Retina (tissue), 1 donor: ENCODE results near the gene HLCS.
"Not testable (repeated sequence)": the region's sequence is repeated elsewhere in the genome, so short reads cannot be mapped to it uniquely, and the experiment has no call there.

Experiments
- DNase-seq: peaks from one replicate; pipeline ENCODE4 v3.0.0-alpha.2; 2016

The HLCS gene

DNA sequence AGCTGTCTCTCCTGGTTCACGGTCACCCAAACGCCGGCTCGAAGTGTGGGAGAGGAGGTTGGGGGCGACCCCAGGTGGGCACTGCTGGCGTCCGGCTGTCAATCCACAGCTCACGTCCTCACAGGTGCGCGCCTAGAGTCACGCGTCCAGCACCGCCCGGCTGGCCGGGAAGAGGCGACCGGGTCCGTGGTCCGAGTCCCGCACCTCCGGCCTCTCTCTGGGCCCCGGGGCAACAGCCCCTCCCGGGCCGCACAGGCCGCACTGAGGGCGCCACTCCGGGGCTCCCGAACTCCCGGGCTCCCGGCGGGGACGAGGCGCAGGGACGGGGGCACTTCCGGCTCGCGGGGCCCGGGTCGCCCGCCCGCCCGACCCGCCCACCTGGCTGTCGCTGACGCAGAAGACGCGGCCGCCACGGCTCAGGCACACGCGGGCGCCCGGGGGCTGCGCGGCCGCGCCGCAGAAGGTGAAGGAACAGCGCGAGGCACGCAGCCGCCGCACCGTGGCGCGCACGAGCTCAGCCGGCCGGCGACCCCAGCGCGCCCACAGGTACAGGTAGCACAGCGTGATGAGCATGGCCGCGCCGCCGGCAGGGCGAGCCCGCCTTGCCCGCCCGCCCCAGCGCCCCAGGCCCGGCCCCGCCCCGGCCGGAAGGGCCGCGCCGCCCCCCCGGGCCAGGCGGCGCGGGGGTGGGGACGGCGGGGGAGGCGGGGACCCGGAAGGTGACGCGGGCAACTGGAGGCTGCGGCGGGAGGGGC, at the start of gene HLCS:
Gene HLCS (minus strand): TSS at position 604 of the 755 bp plus-strand sequence. CDS start 31 bp downstream, at position 573.
- peak; percentile 69 for DNase-seq

DNA sequence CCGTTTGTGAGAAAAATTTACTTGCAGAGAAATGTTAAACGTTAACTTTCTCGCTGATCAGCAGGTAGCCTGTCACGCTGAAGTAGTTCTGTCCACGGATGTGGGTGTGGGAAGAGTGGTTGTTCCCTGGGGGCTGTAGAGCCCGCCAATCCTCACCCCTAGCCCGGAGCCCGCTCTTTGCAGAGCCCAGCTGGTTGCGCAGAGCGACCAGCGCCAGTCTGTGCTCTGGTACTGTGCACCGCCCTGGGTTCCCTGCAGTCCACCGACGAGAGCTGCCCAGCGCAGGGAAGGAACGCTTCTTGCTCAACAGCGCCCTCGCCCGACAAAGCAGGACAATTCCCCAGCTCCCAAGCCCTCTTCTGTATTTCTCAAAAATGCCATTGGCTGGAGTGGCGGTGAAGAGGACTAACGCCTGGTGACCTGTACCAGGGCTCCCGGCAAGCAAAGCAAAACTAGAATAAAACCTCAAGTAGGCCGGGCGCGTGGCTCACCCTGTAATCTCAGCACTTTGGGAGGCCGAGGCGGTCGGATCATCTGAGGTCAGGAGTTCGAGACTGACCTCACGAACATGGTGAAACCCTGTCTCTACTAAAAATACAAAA, 43.4 kb upstream of the HLCS start:
- DNase-seq = peak; percentile 84

DNA sequence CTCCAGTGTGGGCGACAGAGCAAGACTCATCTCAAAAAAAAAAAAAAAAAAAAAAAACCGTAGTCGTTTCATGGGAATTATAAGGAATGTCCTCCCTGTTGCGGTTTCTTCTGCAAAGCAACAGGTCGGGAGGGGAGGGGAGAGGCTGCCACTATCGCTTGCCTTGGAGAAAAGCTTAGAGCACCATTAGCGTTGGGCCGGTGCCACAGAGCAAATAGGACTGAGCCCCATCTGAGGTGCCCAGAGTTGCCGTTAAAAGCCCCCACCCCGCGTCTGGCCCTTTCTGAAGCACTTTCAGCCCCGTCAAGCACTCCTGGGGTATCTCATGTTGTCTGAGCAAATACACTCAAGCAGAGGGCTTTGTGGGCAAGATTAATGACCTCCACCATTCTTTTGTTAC, 42.3 kb upstream of the HLCS start:
- DNase-seq = peak; percentile 32

DNA sequence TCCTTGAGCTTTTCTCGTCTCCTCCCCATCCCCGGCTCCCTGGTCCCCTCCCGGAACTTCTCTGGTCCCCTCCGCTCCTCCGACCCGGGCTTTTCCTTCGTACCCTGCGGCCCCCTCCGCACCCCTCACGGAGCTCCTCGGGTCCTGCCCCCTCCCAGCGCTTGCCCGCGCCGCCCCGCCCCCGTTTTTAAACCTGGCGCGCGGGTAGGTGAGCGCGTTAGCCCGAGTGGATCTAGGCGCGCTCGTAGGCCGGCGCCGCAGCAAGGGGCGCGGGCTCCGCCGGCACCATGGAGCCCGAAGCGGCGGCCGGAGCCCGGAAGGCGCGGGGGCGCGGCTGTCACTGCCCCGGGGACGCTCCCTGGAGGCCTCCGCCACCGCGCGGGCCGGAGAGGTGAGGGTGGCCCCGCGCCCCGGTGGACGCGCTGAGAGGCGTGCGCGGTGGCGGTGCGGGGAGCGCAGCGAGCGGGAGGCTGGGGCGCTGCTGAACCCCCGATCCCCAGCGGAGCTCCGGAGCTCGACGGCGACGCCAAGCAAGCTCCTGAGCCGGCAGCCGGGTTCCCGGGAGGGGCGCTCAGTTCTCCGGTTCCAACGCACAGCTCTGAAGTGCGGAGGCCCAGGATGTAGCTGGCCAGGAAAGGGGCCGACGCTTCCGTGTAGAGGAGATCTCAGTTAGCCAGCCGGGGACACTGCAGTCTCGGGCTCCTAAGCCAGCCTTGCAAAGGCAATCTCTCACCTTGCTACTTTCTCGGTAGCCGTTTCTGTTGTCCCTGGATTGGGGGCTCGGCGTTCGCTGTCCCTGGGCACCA, 40.2 kb upstream of the HLCS start, which contains the start of gene RIPPLY3:
Gene RIPPLY3 (plus strand): TSS at position 217 of the 806 bp plus-strand sequence. CDS start 71 bp downstream, at position 288.
- peak; percentile 70 for DNase-seq

DNA sequence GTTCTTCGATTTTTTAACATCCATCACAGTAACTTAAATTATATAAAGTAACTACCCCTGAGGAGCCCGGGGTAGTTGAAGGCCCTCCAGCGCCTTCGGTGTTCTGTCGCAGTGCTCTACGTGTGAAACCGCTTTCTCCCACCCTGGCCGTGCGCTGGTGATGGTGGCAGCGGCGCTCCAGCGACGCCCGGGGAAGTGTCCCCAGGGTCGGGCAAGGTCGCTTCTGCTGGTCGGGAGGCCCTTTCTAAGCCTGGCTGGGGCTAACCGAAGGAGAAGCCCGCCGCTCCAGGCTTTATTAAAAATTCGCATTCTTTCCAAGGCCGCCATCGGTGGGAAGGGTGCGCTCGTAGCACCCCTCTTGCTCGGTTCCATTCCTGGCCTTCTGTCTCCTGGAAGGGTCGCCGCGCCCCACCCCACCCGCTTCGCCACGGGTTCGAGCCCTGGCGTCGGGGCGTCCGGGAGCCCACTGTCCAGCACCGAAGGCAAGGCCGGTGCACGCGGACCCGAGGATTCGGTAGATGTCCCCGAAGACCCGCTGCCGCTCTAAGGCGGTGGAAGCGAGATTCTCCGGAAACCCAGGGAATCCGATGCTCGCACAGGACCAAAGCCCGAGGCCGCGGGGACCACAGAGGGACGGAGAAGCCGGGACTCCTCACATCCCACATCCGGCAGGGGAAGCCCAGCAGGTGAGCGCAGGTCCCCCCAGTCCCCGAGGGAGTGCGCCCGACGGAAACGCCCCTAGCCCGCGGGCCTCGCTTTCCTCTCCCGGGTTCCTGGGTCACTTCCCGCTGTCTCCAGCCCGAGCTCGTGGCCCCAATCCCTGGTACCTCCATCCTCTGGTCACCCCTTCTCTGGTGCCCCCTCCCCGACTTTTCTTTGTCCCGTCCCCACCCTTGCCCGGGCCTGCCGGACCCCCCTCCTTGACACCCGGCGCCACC, 39.3 kb upstream of the HLCS start:
- DNase-seq = peak; percentile 66

DNA sequence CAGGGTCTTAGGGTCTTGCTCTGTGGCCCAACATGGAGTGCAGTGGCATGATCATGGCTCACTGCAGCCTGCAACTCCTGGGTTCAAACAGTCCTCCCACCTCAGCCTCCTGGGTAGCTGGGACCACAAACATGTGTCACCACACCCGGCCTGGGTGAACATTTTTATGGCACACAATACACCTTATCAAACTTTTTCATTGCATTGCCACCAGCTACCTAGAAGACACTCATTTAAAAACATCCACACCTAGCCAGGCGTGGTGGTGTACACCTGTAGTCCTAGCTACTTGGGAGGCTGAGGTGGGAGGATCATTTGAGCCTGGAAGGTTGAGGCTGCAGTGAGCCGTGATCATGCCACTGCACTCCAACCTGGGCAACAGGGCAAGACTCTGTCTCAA, 37.4 kb upstream of the HLCS start:
- DNase-seq = not testable (repeated sequence)

DNA sequence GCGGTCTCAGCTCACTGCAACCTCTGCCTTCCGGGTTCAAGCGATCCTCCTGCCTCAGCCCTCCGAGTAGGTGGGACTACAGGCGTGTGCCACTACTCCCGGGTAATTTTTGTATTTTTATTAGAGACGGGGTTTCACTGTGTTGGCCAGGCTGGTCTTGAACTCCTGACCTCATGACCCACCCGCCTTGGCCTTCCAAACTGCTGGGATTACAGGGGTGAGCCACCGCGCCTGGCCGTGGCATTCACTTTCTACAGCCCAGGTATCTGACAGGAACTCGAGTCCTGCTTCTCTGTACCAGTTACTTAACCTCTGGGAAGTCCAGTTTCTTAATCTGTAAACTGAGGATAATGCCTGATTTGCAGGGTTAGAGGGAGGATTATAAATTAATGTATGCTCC, 36.4 kb upstream of the HLCS start:
- DNase-seq = not testable (repeated sequence)

DNA sequence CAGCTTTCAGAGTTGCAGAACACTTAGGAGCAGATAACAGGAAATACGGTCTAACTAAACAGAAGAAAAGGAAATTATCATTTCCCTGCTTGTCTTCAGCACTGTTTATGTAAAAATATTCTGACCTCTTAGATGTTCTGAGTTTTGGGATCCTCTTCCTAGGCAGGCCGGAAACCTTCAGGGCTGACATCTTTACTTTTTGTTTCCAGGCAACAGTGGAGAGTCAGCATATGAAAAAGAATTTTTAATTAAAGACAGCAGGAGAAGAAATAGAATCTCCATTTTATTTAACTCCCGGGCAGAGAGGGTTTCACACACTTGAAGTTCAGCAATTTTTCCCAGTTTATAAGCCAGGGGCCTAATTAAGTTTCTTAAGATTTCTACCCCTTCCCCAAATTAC, 35.0 kb upstream of the HLCS start:
- DNase-seq = no peak

DNA sequence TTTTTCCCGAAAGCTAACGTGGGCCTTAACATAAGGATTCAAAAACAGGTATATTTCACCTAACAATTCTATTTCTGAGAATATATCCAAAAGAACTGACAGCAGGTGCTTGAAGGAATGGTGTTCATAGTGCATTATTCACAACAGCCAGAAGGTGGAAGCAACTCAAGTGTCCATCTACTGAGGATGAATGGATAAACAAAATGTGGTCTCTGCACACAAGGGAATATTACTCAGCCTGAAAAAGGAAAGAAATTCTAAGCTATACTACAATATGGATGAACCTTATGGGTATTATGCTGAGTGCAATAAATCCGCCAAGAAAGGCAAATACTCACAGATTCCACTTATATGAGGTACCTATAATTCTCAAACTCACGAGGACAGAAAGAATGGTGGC, 33.9 kb upstream of the HLCS start:
- DNase-seq = no peak

DNA sequence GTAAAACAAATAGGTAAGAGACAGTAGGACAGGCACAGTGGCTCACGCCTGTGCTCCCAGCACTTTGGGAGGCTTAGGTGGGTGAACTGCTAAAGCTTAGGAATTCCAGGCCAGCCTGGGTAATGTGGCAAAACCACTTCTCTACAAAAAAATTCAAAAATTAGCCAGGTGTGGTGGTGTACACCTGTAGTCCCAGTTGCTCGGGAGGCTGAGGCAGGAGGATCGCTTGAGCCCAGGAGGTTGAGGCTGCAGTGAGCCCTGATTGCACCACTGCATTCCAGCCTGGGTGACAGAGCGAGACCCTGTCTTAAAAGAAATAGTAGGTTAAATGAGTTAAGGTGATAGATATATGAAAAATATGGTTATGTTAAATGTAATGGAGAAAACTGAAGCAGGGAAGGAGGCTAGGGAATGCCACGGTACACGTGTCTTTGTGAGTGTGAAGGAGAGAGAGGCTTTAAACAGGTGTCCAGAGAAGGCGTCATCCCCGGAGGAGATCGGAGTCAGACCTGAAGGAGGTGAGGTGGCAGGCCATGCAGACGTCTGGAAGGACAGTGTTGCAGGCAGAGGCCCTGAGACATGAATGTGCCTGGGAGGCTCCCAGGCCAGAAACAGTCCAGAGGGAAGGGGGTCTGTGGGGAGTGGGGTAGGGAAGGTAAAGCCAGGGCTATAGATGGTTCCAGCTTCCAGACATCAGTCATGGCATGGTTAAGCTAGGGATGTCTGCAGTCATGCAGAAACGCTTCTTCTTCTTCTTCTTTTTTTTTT, 32.8 kb upstream of the HLCS start:
- no peak for DNase-seq

DNA sequence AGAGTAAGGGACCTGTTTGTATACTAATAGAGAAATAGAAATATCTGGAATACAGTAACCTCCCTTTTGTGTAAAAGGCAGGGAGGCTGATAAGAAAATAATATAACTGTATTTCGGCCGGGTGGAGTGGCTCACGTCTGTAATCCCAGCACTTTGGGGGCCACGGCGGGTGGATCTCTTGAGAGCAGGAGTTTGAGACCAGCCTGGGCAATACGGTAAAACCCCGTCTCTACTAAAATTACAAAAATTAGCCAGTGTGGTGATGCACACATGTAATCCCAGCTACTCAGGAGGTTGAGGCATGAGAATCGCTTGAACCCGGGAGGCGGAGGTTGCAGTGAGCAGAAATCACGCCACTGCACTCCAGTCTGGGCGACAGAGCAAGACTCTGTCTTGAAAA, 28.8 kb upstream of the HLCS start:
- DNase-seq = not testable (repeated sequence)

DNA sequence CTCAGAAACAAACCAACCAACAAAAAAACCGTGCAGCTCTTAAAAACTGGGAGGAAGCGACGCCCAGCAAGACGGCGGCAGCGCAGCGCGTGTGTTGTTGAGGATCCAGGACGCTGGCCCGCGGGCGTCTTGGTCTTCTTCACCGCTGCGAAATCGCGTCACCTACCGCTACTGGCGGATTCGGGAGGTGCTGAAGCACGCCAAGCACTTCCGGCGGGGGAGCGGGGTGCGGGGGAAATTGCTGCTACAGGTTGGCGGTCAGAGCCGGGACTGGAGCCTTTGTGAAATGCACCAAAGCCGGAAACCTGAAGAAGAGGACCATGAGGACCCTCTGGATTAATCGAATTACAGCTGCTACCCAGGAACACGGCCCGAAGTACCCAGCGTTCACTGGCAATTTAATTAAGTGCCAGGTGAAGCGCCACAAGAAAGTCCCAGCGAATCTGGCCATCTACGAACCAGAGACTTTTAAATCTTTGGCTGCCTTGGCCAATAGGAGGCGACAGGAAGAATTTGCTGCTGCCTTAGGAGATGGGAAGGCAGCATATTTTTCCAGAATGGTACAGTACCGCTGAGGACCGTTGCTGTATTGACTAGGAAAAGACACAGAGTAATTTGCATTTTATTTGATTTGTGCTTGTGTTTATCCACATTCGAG, 28.2 kb upstream of the HLCS start:
- DNase-seq = peak; percentile 55

DNA sequence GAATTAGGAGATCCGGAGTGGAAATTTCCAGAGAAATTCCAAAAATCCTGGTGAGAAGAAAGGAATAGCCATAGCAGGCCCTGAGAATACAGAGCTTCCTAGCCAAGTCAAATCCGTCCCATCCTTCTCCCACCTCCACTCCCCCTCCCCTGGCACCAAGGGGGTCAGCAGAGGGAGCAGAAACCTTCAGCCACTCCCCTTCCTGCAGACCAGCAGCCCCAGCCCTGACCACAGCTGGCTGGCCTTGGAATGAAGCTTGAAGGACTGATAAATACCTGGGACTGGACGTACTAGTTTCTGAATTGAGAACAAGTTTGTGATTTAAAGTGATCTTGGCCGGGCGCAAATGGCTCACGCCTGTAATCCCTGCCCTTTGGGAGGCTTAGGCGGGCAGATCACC, 26.2 kb upstream of the HLCS start:
- DNase-seq = no peak

DNA sequence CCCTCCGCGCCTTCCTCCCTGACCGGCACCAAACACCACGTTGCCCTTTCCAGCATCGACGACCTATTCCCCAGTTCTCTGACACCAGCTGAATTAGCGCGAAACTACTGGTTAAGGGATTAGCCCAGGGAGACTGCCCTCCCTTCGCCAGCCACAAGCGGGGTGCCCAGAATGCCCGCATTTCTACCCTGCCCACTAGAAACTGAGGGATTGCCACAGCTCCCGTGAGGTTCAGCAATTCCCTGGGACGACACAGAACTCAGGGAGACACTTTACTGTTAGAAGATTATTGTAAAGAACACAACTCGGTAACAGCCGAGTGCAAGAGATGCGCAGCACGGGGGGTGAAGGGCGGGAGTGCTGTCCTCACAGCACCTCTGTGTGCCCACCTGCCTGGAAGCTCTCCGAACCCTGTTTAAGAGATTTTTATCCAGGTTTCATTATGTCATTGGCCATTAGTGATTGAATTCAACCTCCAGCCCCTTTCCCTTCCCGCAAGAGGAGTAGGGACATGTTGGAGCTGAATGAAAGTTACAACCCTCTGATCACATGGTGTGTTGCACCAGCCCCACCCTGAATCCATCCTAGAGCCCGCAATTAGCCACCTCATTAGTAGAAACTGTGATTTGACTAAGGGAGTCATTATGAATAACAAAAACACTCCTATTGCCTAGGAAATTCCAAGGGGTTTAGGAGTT, 24.2 kb upstream of the HLCS start:
- no peak for DNase-seq

DNA sequence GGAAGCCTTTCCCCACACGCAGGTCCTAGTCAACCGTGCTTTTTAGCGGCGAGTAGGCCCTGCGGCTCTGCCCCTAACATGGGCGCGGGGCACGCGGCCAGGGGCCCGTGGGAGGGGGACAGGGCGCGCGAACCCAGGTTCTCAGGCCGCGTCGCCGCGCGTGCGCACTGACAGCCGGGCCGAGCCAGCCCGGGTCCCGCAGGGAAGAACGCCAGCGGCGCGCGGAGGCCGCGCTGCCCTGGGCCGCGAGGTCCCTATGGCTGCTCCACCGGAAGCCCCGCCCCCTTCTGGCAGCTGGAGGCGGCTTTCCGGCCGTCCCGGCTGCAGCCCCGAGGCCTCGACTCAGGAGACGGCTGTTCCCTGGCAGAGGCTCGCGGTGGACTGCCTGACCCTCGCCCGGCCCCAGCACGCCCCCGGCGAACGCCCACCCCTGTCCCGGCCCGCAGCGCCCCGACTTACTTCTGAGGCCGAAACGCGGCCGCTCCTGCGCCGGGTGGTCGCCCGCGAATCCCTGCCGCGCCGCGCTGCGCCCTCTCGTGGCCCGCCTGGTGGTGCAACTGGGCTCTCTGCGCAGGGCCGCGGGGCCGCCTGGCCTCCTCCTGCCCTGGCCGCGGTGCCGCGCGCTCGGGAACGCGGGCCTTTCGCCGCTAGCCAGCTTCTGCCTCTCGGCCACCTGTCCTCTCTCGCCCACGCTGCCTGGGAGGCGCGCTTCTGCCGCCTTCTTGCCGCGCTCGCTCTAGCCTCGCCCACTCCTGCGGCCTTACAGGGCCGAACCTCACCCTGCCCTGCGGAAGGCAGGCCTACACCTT, 23.4 kb upstream of the HLCS start:
- DNase-seq = peak; percentile 99

DNA sequence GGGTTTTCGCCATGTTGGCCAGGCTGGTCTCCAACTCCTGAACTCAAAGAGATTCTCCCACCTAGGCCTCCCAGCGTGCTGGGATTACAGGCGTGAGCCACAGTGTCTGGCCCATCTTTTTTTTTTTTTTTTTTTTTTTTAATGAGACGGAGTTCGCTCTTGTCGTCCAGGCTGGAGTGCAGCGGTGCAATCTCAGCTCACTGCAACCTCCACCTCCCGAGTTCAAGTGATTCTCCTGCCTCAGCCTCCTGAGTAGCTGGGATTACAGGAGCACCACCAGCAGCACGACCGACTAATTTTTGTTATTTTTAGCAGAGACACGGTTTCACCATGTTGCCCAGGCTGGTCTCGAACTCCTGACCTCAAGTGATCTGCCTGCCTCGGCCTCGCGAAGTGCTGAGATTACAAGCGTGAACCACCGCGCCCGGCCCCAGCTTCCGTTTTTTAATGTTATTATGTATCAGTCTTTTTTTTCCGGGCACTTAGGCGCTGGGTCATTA, 22.8 kb upstream of the HLCS start:
- not testable (repeated sequence) for DNase-seq

DNA sequence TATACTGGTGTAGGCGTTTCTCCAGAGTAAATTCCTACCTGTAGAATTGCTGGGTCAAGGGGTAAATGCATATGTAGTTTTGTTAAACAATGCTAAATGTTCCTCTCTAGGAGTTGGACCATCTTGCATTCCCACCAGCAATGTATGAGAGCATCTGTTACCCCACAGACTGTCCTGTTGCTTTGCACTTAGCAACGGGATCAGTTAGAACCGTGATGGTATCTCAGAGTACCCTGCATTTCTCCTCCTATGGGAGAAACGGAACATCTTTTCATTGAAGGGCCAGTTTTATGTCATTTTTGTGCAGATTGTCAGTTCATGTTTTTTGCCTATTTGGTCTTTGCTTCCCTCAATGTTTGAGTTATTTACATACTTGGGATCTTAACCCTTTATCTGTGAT, 22.1 kb upstream of the HLCS start:
- no peak for DNase-seq

DNA sequence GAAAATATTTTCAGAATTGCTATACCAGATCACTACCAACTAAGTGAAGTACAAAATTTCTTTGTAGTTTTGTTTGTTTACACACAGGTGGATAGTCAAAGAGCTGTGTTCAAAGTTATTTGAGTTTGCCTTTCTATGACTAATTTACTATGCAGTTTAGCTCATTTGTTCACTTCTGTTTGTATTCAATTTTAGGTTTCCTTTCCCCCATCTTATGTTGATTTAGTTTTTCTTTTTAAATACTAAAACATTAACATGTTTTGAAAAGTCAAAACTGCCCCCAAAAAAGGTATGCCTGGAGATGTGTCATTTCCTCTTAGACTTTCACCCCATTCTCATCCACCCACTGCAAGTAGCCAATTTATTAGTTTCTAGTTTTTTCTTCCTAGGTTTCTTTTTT, 21.4 kb upstream of the HLCS start:
- no peak for DNase-seq
